ENCODE results near the gene HORMAD2.

The HORMAD2 gene

GRCh38 chr22:30104501-30105156, 24.4 kb downstream of the HORMAD2 start:
- Mint-ChIP-seq H3K9me3 (no peaks in the 10 kb centered on the region), H3K36me3 (no peaks in the 10 kb centered on the region), H3K27ac (no peak overlapping the region), H3K4me3 (no peak overlapping the region), H3K27me3 (peaks cover 0 to 11% of the 10 kb centered on the region in 2 donors), H3K4me1 (peaks cover 4 to 12% of the 10 kb centered on the region in 2 donors)
- DNase-seq (no peak), ATAC-seq (replicated peaks) (no peak)

GRCh38 chr22:30105483-30105882, 25.2 kb downstream of the HORMAD2 start:
- Mint-ChIP-seq H3K27ac (no peak overlapping the region), H3K27me3 (peaks cover 0 to 11% of the 10 kb centered on the region in 2 donors), H3K4me3 (no peak overlapping the region), H3K9me3 (no peaks in the 10 kb centered on the region), H3K36me3 (no peaks in the 10 kb centered on the region), H3K4me1 (peaks cover 3 to 10% of the 10 kb centered on the region in 2 donors)
- ATAC-seq (replicated peaks) (no peak), DNase-seq (no peak)

GRCh38 chr22:30113494-30113893, 33.2 kb downstream of the HORMAD2 start:
- ATAC-seq (replicated peaks) (no peak), DNase-seq (no peak)
- Mint-ChIP-seq H3K27me3 (peaks cover 0 to 6% of the 10 kb centered on the region in 2 donors), H3K36me3 (no peaks in the 10 kb centered on the region), H3K27ac (no peak overlapping the region), H3K4me1 (peaks cover 2 to 5% of the 10 kb centered on the region in 2 donors), H3K4me3 (no peak overlapping the region), H3K9me3 (no peaks in the 10 kb centered on the region)

GRCh38 chr22:30114361-30114760, 34.1 kb downstream of the HORMAD2 start:
- no peak for DNase-seq
- no peaks in the 10 kb centered on the region for H3K9me3 Mint-ChIP-seq
- no peaks in the 10 kb centered on the region for H3K36me3 Mint-ChIP-seq
- peaks cover 0 to 2% of the 10 kb centered on the region in 2 donors for H3K4me1 Mint-ChIP-seq
- ATAC-seq (replicated peaks) = no peak
- H3K27me3 Mint-ChIP-seq = peaks cover 0 to 4% of the 10 kb centered on the region in 2 donors
- H3K27ac Mint-ChIP-seq = no peak overlapping the region
- no peak overlapping the region for H3K4me3 Mint-ChIP-seq

GRCh38 chr22:30115705-30116104, 35.4 kb downstream of the HORMAD2 start:
- H3K36me3 Mint-ChIP-seq = no peaks in the 10 kb centered on the region
- no peaks in the 10 kb centered on the region for H3K9me3 Mint-ChIP-seq
- no peak for ATAC-seq (replicated peaks)
- no peak overlapping the region for H3K27ac Mint-ChIP-seq
- peaks cover 3 to 4% of the 10 kb centered on the region in 2 donors for H3K27me3 Mint-ChIP-seq
- DNase-seq = no peak
- peaks cover 0 to 2% of the 10 kb centered on the region in 2 donors for H3K4me1 Mint-ChIP-seq
- H3K4me3 Mint-ChIP-seq = no peak overlapping the region

- Mint-ChIP-seq H3K9me3 (no peaks in the 10 kb centered on the region), H3K27ac (no peak overlapping the region), H3K4me1 (peaks cover 0 to 2% of the 10 kb centered on the region in 2 donors), H3K27me3 (peaks cover 4 to 5% of the 10 kb centered on the region in 2 donors), H3K36me3 (no peaks in the 10 kb centered on the region), H3K4me3 (no peak overlapping the region)
- ATAC-seq (replicated peaks) (no peak), DNase-seq (no peak)
These were observed 36.3 kb downstream of the HORMAD2 start for GRCh38 chr22:30116362-30117117.

- H3K4me3 Mint-ChIP-seq = no peak overlapping the region
- H3K27me3 Mint-ChIP-seq = peaks cover 4 to 5% of the 10 kb centered on the region in 2 donors
- H3K36me3 Mint-ChIP-seq = no peaks in the 10 kb centered on the region
- no peak overlapping the region for H3K27ac Mint-ChIP-seq
- H3K4me1 Mint-ChIP-seq = peaks cover 0 to 2% of the 10 kb centered on the region in 2 donors
- ATAC-seq (replicated peaks) = no peak
- no peak for DNase-seq
- no peaks in the 10 kb centered on the region for H3K9me3 Mint-ChIP-seq
These were observed 37.0 kb downstream of the HORMAD2 start for GRCh38 chr22:30117256-30117655.

- Mint-ChIP-seq H3K36me3 (no peaks in the 10 kb centered on the region), H3K27ac (no peak overlapping the region), H3K9me3 (no peaks in the 10 kb centered on the region), H3K4me1 (peaks cover 0 to 2% of the 10 kb centered on the region in 2 donors), H3K4me3 (no peak overlapping the region), H3K27me3 (peaks cover 4 to 5% of the 10 kb centered on the region in 2 donors)
- DNase-seq (no peak), ATAC-seq (replicated peaks) (no peak)
These were observed 38.0 kb downstream of the HORMAD2 start for GRCh38 chr22:30118291-30118690.

GRCh38 chr22:30121960-30122359, 41.7 kb downstream of the HORMAD2 start:
- ATAC-seq (replicated peaks) = no peak
- H3K27ac Mint-ChIP-seq = no peak overlapping the region
- peaks cover 0 to 2% of the 10 kb centered on the region in 2 donors for H3K4me1 Mint-ChIP-seq
- no peak overlapping the region for H3K4me3 Mint-ChIP-seq
- peaks cover 4 to 5% of the 10 kb centered on the region in 2 donors for H3K27me3 Mint-ChIP-seq
- peaks cover 3% of the 10 kb centered on the region in 2 donors for H3K9me3 Mint-ChIP-seq
- no peak for DNase-seq
- H3K36me3 Mint-ChIP-seq = no peaks in the 10 kb centered on the region

GRCh38 chr22:30123463-30123862, 43.2 kb downstream of the HORMAD2 start:
- H3K27ac Mint-ChIP-seq = no peak overlapping the region
- peaks cover 3% of the 10 kb centered on the region in 2 donors for H3K9me3 Mint-ChIP-seq
- no peak for DNase-seq
- H3K4me3 Mint-ChIP-seq = no peak overlapping the region
- no peak for ATAC-seq (replicated peaks)
- H3K27me3 Mint-ChIP-seq = peaks cover 6 to 12% of the 10 kb centered on the region in 2 donors
- no peaks in the 10 kb centered on the region for H3K4me1 Mint-ChIP-seq
- no peaks in the 10 kb centered on the region for H3K36me3 Mint-ChIP-seq

GRCh38 chr22:30127749-30128166, 47.5 kb downstream of the HORMAD2 start:
- H3K4me1 Mint-ChIP-seq = no peaks in the 10 kb centered on the region
- H3K27ac Mint-ChIP-seq = no peak overlapping the region
- peaks cover 3% of the 10 kb centered on the region in 2 donors for H3K9me3 Mint-ChIP-seq
- ATAC-seq (replicated peaks) (no peak), DNase-seq (no peak)
- no peaks in the 10 kb centered on the region for H3K36me3 Mint-ChIP-seq
- peaks cover 6% of the 10 kb centered on the region in 2 donors for H3K27me3 Mint-ChIP-seq
- no peak overlapping the region for H3K4me3 Mint-ChIP-seq

- H3K27ac Mint-ChIP-seq = no peak overlapping the region
- peaks cover 3% of the 10 kb centered on the region in 2 donors for H3K9me3 Mint-ChIP-seq
- ATAC-seq (replicated peaks) = no peak
- H3K4me1 Mint-ChIP-seq = no peaks in the 10 kb centered on the region
- no peak for DNase-seq
- H3K27me3 Mint-ChIP-seq = peaks cover 6% of the 10 kb centered on the region in 2 donors
- no peaks in the 10 kb centered on the region for H3K36me3 Mint-ChIP-seq
- no peak overlapping the region for H3K4me3 Mint-ChIP-seq
These were observed 48.2 kb downstream of the HORMAD2 start for GRCh38 chr22:30128511-30128910.

GRCh38 chr22:30129636-30130035, 49.4 kb downstream of the HORMAD2 start:
- H3K9me3 Mint-ChIP-seq = peaks cover 3% of the 10 kb centered on the region in 2 donors
- no peak overlapping the region for H3K4me3 Mint-ChIP-seq
- H3K36me3 Mint-ChIP-seq = no peaks in the 10 kb centered on the region
- H3K27me3 Mint-ChIP-seq = peaks cover 6% of the 10 kb centered on the region in 2 donors
- DNase-seq (no peak), ATAC-seq (replicated peaks) (no peak)
- H3K4me1 Mint-ChIP-seq = no peaks in the 10 kb centered on the region
- H3K27ac Mint-ChIP-seq = no peak overlapping the region

GRCh38 chr22:30132290-30132996, 52.2 kb downstream of the HORMAD2 start:
- Mint-ChIP-seq H3K27ac (no peak overlapping the region), H3K4me1 (no peaks in the 10 kb centered on the region), H3K4me3 (no peak overlapping the region), H3K36me3 (no peaks in the 10 kb centered on the region), H3K9me3 (no peaks in the 10 kb centered on the region), H3K27me3 (peaks cover 5 to 12% of the 10 kb centered on the region in 2 donors)
- DNase-seq (no peak), ATAC-seq (replicated peaks) (no peak)
